Stimulated activated CD8-positive, alpha-beta memory T cell treated with anti-CD3 and anti-CD28 coated beads, Interleukin-15, amount 100 ng/mL, for 1 hour (primary cell): ENCODE measurements around the gene TAPT1.
"Not testable (repeated sequence)": the region's sequence is repeated elsewhere in the genome, so short reads cannot be mapped to it uniquely, and the experiment has no call there.

Experiments
- DNase-seq: peaks from one replicate; pipeline ENCODE4 v3.0.0-alpha.2; 2020; ENCODE audit warnings: low read depth

TAPT1 gene

GRCh38 chr4:16212138-16212782 lies 14.0 kb downstream of the TAPT1 start:
- no peak for DNase-seq

GRCh38 chr4:16207409-16207808 lies 18.9 kb downstream of the TAPT1 start:
- DNase-seq, result no peak

GRCh38 chr4:16206848-16207247 lies 19.4 kb downstream of the TAPT1 start:
- DNase-seq, result no peak

GRCh38 chr4:16206301-16206700 lies 20.0 kb downstream of the TAPT1 start:
- DNase-seq, result no peak

- DNase-seq, result no peak
Measured at GRCh38 chr4:16205298-16206164, 20.7 kb downstream of the TAPT1 start.

GRCh38 chr4:16204505-16204904 lies 21.8 kb downstream of the TAPT1 start:
- DNase-seq, result no peak

GRCh38 chr4:16203083-16203482 lies 23.2 kb downstream of the TAPT1 start:
- no peak for DNase-seq

GRCh38 chr4:16202598-16202997 lies 23.7 kb downstream of the TAPT1 start:
- no peak for DNase-seq

- DNase-seq, result no peak
Measured at GRCh38 chr4:16199093-16199492, 27.2 kb downstream of the TAPT1 start.

GRCh38 chr4:16197876-16198665 lies 28.2 kb downstream of the TAPT1 start:
- DNase-seq, result no peak

- no peak for DNase-seq
Measured at GRCh38 chr4:16196482-16197393, 29.5 kb downstream of the TAPT1 start.

GRCh38 chr4:16195209-16195608 lies 31.1 kb downstream of the TAPT1 start:
- no peak for DNase-seq

- not testable (repeated sequence) for DNase-seq
Measured at GRCh38 chr4:16194798-16195197, 31.5 kb downstream of the TAPT1 start.

GRCh38 chr4:16194214-16194613 lies 32.1 kb downstream of the TAPT1 start:
- DNase-seq, result no peak

- DNase-seq, result no peak
Measured at GRCh38 chr4:16192631-16193518, 33.4 kb downstream of the TAPT1 start.

GRCh38 chr4:16192057-16192456 lies 34.2 kb downstream of the TAPT1 start:
- no peak for DNase-seq

GRCh38 chr4:16187455-16187854 lies 38.8 kb downstream of the TAPT1 start:
- no peak for DNase-seq

GRCh38 chr4:16186986-16187385 lies 39.3 kb downstream of the TAPT1 start:
- DNase-seq, result no peak

GRCh38 chr4:16183604-16184003 lies 42.7 kb downstream of the TAPT1 start:
- DNase-seq, result no peak

- DNase-seq, result no peak
Measured at GRCh38 chr4:16176621-16177020, 49.6 kb downstream of the TAPT1 start.

GRCh38 chr4:16171831-16172230 lies 54.4 kb downstream of the TAPT1 start:
- no peak for DNase-seq
